ENCODE results near the gene ZNF12. TPM values are rescaled to one million over a fixed set of nuclear protein-coding genes. Genes with fewer than 3 reads are reported as not detected.

The ZNF12 gene
- total RNA-seq, 4 donors from 2014 or later: 19.4 to 25.6 (median 23.5) TPM

GRCh38 chr7:6705959-6706665, 635 bp downstream of the ZNF12 start:
- intact Hi-C loops (cut with DNase I): loop anchor here (5.0 kb wide), 1 partner anchor 69 kb away; the partner anchor contains the start of gene ZNF316
- TF ChIP-seq EP300 (IDR thresholded peaks at IDR 0.05): no peak
- TF ChIP-seq POLR2AphosphoS5 (IDR thresholded peaks at IDR 0.05): no peak
- TF ChIP-seq POLR2A (IDR thresholded peaks at IDR 0.05; ENCODE audit: low read depth): no peak
- no peak for TF ChIP-seq CTCF (IDR thresholded peaks at IDR 0.05)

GRCh38 chr7:6701860-6702259, 4.9 kb downstream of the ZNF12 start:
- Histone ChIP-seq H3K4me1 (peaks cover 30 to 34% (median 31%) of the 10 kb centered on the region in 4 donors), H3K4me3 (no peak overlapping the region), H3K27ac (replicated peaks in 1 of 4) (no peak overlapping the region), H3K36me3 (peaks cover 54 to 74% (median 62%) of the 10 kb centered on the region in 4 donors), H3K27me3 (no peaks in the 10 kb centered on the region), H3K9me3 (peaks cover 0 to 51% (median 27%) of the 10 kb centered on the region in 4 donors)
- no peak for DNase-seq (ENCODE audit: extremely low spot score)
- 94% methylated on average over 1 of the region's 1 CpG for WGBS
- intact Hi-C loops (cut with DNase I): no loop called here
- TF ChIP-seq POLR2A (IDR thresholded peaks at IDR 0.05; ENCODE audit: low read depth): no peak

More at GRCh38 chr7:6705959-6706665, 635 bp downstream of the ZNF12 start:
- peak overlapping the region; percentile 88 to 100 (median 96) for H3K4me3 ChIP-seq
- H3K27me3 ChIP-seq: no peaks in the 10 kb centered on the region
- peaks cover 16 to 32% (median 21%) of the 10 kb centered on the region in 4 donors for H3K36me3 ChIP-seq
- H3K9me3 ChIP-seq: peaks cover 0 to 10% (median 1%) of the 10 kb centered on the region in 4 donors
- H3K27ac ChIP-seq (replicated peaks in 1 of 4): peak overlapping the region; percentile 89 to 94 (median 92)
- under 1% methylated on average over 34 of the region's 47 CpGs for WGBS
- DNase-seq (ENCODE audit: extremely low spot score): no peak
- H3K4me1 ChIP-seq: peaks cover 35 to 45% (median 37%) of the 10 kb centered on the region in 4 donors

- Histone ChIP-seq H3K9me3 (peaks cover 0 to 62% (median 38%) of the 10 kb centered on the region in 4 donors), H3K27me3 (no peaks in the 10 kb centered on the region), H3K36me3 (peaks cover 65 to 85% (median 73%) of the 10 kb centered on the region in 4 donors), H3K4me1 (peaks cover 26 to 30% (median 28%) of the 10 kb centered on the region in 4 donors), H3K27ac (replicated peaks in 1 of 4) (no peak overlapping the region), H3K4me3 (no peak overlapping the region)
- intact Hi-C loops (cut with DNase I): no loop called here
- DNase-seq (ENCODE audit: extremely low spot score): no peak
- no peak for TF ChIP-seq POLR2AphosphoS5 (IDR thresholded peaks at IDR 0.05)
- no peak for TF ChIP-seq EP300 (IDR thresholded peaks at IDR 0.05)
- TF ChIP-seq POLR2A (IDR thresholded peaks at IDR 0.05; ENCODE audit: low read depth): no peak
- no peak for TF ChIP-seq CTCF (IDR thresholded peaks at IDR 0.05)
- 97% methylated on average over 5 of the region's 5 CpGs for WGBS
These were observed 6.0 kb downstream of the ZNF12 start for GRCh38 chr7:6700793-6701192.

- Histone ChIP-seq H3K36me3 (peaks cover 99 to 100% (median 100%) of the 10 kb centered on the region in 4 donors), H3K9me3 (peaks cover 16 to 100% (median 99%) of the 10 kb centered on the region in 4 donors), H3K27me3 (no peaks in the 10 kb centered on the region), H3K27ac (replicated peaks in 1 of 4) (no peak overlapping the region), H3K4me3 (peak overlapping the region in 1 of 4 donors; percentile 7), H3K4me1 (no peaks in the 10 kb centered on the region)
- DNase-seq (ENCODE audit: extremely low spot score): no peak
- intact Hi-C loops (cut with DNase I): no loop called here
- TF ChIP-seq POLR2AphosphoS5 (IDR thresholded peaks at IDR 0.05) (no peak), EP300 (IDR thresholded peaks at IDR 0.05) (no peak), POLR2A (IDR thresholded peaks at IDR 0.05; ENCODE audit: low read depth) (no peak), CTCF (IDR thresholded peaks at IDR 0.05) (no peak)
- WGBS: 98% methylated on average over 5 of the region's 5 CpGs
These were observed 15.1 kb downstream of the ZNF12 start for GRCh38 chr7:6691609-6692106.

GRCh38 chr7:6691103-6691502, 15.6 kb downstream of the ZNF12 start:
- H3K27me3 ChIP-seq: no peaks in the 10 kb centered on the region
- DNase-seq (ENCODE audit: extremely low spot score): no peak
- TF ChIP-seq POLR2A (IDR thresholded peaks at IDR 0.05; ENCODE audit: low read depth) (no peak), POLR2AphosphoS5 (IDR thresholded peaks at IDR 0.05) (no peak), CTCF (IDR thresholded peaks at IDR 0.05) (no peak), EP300 (IDR thresholded peaks at IDR 0.05) (no peak)
- H3K4me3 ChIP-seq: no peak overlapping the region
- H3K27ac ChIP-seq (replicated peaks in 1 of 4): no peak overlapping the region
- intact Hi-C loops (cut with DNase I): no loop called here
- H3K36me3 ChIP-seq: peaks cover 99 to 100% (median 99%) of the 10 kb centered on the region in 4 donors
- H3K4me1 ChIP-seq: no peaks in the 10 kb centered on the region
- peaks cover 16 to 100% (median 99%) of the 10 kb centered on the region in 4 donors for H3K9me3 ChIP-seq
- WGBS: 94% methylated on average over 4 of the region's 4 CpGs
